Medulla oblongata (tissue), 1 donor: Measurements from ENCODE around the gene ERC1.
"Not testable (repeated sequence)": the region's sequence is repeated elsewhere in the genome, so short reads cannot be mapped to it uniquely, and the experiment has no call there.

Experiments
- DNase-seq: peaks from one replicate; pipeline ENCODE4 v3.0.0-alpha.2; 2015; ENCODE audit errors: extremely low spot score

The ERC1 gene

DNA sequence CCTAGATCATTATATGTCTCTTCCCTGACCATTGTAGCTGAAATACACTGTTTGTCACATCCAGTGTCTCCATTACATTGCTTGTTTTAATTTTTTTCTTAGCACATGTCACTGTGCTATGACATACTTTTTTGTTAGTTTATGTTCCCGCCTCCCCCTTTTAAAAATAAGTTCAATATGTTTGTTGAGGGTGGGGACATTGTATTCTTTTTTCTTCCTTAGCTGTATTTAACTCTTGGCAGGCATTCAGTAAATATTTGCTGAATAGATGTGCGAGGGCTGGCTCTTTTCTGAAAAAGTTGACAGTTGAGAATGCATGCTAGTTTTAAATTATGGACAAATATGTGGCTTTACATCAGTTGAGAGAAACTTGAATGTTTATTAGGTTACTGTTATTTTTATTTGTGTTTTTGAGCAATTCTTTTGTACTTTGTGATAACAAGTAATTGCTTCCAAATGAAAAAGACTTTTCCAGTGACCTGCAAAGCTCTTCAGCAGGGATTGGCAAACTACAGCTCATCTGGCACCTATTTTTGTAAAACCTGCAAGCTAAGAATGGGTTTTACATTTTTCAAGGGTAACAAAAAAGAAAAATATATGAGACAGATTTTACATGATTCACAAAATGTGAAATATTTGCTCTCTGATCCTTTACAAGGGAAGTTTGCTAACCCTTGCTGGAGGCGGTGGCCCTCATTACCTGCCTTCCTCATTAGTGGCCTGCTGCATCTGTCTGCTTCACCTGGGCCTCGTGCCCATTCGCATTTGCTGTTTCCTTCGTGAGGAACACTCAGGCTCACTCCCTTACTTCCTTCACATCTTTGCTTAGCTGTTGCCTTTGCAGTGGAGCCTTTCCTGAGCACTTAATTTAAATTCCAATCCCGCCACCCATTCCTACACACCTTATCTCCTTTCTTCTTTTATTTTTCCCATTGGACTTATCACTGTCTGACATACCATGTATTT, 229.4 kb downstream of the ERC1 start:
- DNase-seq: no peak

DNA sequence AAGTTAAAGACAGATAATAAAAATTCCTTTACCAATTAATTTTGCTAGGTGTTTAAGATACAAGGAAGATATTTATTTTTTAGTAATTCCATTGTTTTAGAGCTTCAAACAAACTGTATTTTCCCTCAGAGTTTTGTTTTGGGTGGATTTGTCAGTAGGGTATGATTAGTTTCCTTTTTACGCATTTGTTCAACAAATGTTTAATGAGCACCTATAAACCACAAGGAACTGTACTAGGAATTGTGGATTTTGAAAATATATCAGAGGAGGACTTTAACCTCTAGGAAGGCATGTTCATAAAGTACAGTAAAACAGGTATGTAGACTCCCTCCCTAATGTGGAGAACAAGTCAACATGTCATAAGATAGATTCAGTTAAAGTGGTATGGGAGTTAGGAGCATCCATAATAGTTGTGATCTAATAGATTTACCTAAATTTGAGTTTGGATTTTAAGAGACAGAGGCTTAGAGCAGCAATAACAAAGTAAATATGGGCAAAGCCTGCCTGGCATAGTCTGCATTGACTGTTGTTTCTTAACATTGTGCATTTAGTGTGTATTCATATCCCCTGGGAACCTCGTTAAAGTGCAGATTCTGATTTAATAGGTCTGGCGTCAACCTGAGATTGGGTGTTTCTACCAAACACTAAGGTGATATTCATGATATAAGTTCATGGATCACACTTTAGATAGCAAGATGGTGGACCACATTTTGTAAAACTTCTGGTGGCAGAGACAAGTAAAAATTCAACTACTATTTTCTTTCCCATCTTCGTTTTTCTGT, 232.0 kb downstream of the ERC1 start:
- no peak for DNase-seq

DNA sequence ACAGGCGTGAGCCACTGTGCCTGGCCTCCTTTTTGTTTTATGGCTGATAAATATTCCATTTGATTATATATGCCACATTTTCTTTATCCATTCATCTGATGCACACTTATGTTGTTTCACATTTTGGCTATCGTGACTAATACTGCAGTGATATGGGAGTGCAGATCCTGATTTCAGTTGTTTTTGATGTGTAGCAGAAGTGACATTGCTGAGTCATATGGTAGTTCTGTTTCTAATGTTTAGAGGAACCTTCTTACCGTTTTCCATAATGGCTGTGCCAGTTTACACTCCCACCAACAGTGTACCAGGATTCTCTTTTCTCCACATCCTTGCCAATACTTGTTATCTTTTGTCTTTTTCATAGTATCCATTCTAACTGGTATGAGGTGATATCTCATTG, 235.9 kb downstream of the ERC1 start:
- no peak for DNase-seq

DNA sequence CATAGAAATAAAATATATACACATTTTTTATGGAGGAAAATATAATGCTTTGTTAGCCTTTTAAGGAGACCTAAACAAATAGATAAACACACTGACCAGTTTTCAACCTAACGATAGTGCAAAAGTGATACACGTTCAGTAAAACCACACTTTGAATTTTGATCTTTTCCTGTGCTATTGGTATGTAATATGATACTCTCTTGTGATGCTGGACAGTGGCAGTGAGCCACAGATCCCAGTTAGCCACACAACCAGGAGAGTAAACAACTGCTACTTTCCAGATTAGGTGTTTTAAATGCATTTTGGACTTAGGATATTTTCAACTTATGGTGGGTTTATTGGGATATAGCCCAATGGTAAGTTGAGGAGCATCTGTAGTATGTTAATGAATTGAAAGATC, 243.1 kb downstream of the ERC1 start:
- no peak for DNase-seq

DNA sequence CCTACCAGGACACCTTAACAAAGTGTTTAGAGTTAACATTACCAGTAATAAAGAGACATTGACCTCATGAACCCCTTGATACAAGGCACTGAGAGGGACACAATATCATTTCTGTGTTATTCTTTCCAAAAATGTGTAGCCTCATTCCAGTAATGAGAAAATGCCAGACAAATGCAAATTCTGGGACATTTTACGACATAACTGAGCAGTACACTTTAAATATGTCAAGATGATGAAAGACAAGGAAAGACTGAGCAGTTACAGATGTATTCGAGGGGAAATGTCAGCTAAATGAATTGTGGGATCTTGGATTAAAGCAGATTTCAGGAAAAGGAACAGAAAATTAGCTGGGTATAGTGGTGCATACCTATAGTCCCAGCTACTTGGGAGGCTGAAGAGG, 255.6 kb downstream of the ERC1 start:
- no peak for DNase-seq

DNA sequence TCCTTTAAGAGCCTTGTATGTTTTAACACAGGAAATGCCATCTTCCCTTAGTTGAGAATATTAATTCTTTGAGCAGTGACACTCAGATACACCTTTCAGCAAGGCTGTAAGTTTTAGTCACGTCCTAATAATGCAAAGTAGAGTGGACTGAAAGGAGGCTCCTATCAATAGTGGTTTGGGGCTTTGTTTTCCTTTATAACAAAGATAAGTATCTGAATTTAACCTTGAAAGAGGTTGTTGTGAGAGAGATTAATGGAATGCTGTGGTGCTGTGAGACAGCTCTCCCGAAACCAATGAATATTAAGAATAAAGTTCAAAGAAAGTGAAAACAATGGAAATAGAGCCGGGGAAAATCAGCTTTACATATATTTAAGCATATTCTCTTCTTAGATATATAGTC, 259.6 kb downstream of the ERC1 start:
- no peak for DNase-seq

DNA sequence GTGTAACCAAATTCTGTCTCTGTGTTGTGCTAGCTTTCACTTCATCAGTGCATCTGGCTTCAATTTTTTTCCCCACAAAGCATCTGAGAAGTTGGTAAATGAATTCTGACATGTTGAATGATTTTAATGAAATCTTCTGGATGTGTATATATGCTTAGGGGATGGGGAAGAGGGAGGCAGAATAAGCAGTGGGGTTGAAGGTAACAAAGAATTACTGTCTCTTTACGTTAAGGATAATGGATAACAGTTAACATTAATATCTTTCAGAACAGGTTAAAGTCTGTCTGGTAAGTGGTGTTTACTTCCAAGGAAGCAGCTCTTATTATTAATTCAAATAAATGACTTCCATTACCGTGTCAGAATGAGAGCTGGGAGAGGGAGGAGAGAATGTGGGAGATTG, 261.7 kb downstream of the ERC1 start:
- DNase-seq: no peak

DNA sequence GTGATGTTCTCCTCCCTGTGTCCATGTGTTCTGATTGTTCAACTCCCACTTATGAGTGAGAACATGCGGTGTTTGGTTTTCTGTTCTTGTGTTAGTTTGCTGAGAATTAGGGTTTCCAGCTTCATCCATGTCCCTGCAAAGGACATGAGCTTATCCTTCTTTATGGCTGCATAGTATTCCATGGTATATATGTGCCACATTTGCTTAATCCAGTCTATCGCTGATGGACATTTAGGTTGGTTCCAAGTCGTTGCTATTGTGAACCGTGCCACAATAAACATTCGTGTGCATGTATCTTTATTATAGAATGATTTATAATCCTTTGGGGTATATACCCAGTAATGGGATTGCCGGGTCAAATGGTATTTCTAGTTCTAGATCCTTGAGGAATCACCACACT, 264.1 kb downstream of the ERC1 start:
- DNase-seq: not testable (repeated sequence)

DNA sequence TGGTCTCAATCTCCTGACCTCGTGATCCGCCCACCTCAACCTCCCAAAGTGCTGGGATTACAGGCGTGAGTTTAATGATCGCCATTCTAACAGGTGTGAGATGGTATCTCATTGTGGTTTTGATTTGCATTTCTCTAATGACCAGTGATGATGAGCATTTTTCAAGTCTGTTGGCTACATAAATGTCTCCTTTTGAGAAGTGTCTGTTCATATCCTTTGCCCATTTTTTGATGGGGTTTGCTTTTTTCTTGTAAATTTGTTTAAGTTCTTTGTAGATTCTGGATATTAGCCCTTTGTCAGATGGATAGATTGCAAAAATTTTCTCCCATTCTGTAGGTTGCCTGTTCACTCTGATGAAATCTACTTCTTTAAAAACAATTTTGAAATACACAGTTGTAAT, 264.8 kb downstream of the ERC1 start:
- not testable (repeated sequence) for DNase-seq

DNA sequence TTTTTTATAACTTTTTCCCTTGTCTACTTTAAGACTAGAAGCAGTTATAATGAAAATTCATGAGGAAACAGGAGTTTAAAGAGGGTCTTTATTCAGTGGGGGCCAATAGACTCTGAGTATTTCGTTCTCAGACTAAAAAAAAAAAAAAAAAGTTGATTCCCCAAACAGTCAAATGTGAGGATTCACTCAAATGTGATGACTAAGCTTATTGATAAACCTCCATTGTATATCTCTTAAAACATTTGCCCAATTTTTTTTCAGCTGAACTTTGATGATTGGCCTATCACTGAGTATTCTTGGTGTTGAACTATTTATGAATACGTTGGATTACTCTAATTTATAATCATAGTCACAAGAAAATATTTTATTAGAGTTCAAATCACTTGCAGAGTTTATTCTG, 265.3 kb downstream of the ERC1 start:
- no peak for DNase-seq

DNA sequence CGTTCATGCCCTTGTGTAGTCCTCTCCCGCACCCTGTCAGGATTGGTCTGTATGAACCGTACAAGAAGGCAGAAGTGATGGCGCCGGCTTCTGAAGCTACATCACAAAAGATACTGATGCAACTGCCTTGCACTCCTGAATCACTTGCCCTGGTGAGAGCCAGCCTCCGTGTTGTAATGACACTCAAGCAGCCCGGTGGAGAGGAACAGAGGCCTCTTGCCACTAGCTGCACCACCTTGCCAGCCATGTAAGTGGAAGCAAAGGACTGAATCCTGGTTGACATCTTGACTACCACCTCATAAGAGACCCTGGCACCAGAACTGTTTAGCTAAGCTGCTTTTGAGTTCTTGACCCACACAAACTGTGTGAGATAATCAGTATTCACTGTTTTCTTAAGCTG, 266.0 kb downstream of the ERC1 start:
- DNase-seq: no peak

DNA sequence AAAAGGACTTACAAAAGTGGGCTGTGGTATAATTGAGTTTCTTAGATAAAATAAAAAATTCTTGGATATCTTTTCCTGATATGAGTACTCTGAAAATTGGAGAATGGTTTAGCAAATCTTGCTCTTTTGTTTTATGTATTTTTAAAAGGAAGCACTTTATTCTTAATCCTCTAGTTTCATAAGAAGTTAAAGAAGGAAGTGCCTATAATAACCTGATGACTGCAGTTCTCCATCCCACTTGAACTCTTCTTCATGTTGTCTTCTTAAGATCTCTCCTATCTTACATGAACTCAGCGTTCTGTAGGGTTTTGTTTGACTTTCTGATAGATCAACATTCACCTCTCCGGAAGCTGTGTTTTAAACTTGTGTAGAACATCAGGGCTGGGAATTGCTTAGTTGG, 271.0 kb downstream of the ERC1 start:
- no peak for DNase-seq

DNA sequence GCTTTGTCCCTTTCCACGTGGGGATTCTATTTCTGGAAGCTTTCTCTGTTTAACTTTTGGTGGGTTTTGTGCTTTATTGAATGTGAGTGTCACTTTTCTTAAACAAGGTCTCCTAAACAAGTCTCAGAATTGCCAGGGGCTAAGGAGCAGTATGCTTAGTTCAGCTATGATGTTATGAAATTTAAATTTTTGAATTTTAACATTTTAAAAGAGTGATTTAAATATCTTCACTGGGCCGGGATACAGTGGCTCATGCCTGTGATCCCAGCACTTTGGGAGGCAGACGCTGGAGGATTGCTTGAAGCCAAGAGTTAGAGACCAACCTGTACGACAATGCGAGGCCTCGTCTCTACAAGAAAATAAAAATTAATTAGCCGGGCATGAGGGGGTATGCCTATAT, 276.2 kb downstream of the ERC1 start:
- no peak for DNase-seq

DNA sequence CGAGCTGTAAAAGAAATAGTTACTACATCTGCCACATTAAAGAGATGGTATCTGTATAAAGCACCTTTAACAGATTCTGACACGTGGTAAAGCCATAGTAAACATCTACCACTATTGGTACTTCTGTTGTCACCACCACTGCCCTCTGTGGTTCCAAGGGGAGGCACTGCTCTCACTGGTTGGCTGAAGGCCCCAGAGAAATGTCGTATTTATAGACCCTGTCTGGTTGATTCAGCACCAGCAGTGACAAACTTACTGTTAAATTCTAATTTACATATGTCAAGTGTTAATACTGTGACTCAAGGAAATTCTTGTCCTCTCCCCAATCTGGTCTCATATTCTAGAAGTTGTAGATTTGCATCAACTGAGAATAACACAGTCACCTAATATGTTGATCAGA, 281.1 kb downstream of the ERC1 start:
- no peak for DNase-seq

DNA sequence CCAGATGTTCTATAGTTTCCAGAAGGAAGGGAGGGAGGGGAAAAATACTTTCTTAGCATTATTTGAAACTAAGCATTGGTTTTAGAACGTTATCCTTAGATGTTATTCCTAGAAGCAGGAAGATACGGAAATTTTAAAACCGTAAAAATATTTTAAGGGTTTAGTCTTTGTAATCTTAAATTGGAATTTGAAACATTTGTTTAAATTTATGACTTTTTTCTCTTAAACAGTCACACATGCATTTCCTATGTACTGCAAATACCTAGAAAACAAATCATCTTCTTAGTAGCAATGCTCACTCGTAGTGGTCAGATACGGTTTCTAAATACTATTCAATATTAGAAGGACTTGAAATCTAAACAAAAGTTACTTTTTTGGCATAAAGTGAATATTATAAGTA, 282.0 kb downstream of the ERC1 start:
- DNase-seq: no peak

DNA sequence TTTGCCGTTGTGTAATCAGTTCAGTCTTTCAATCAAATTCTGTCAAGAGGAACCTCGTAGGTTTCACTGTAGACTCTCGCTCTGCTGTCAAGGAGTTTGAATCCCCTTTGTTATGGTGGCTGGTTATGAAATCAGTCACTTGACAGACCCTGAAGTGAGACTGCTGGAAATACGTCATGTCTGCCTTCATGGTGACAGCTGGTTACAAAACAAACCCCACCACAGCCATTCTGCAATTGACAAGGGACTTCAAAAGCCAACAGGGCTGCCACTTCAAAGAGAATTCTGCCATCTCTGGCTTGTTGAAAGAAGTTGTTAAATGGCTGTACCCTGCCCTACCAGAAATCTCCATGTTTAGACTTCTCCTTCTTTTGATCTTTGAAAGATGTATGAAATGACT, 286.9 kb downstream of the ERC1 start:
- peak; percentile 37 for DNase-seq

DNA sequence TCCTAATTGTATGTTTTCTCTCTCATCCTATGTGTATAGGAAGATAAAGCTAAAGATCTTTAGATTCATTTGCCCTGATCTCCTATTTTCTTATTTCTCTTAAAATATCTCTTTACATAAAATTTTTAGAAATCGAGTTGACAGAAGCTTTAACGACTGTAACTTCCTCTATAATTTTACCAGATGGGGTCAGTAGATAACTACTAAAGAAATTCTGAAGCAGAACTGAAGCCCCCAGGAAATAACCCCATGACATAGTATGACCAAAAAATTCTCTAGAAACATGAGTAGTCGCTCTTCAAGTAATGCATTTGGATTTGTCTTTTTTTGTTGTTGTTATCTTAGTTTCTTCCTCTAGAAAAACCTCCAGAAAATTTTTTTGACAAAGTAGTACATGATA, 288.0 kb downstream of the ERC1 start:
- DNase-seq: no peak

DNA sequence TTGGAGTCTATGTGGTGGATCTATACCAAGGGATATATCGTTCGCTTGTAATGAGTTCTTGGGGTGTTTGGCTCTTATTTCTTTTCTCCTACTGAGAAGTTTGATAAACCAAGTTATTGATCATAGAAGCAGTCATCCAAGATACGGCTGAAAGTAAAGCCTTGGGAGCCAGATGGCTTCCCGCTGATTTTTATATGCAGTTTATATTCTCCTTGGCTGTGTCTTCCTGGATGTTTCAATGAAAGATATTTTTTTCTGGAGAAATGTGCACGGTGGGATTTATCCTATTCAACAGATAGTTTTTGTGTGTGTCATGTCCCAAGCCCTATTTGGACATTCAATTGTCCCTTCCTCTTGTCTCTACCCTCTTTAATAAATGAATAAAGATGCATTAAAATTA, 289.0 kb downstream of the ERC1 start:
- no peak for DNase-seq

DNA sequence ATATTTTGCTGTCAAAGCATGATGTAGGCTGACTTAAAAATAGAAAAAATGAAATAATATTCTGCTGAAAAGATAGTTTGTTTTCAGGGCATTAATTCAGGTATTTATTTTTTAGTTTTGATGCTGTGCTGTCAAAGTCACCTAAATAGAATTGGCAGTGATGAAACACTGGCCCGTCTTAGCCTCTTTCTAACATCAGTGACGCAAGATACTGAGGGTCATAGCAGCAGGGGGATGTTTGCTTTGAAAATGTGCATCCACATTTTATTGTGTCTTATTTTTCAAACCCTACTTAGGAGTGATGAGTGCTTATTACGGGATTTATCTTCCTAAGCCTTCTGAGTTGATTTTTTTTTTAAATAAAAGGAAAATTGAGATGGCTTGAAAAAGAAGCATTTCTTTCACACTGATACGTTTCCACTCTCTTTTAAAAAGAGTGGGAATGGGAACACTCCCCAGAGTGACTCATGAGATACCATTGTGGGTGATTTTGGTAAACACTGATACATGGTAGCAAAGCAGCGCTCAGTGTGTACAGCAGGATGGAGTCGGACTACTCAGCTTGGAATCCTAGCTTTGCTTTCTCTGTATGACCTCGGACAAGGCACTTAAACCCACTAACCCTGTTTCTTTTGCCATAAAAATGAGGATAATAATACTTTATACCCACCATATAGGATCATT, 290.8 kb downstream of the ERC1 start:
- no peak for DNase-seq

DNA sequence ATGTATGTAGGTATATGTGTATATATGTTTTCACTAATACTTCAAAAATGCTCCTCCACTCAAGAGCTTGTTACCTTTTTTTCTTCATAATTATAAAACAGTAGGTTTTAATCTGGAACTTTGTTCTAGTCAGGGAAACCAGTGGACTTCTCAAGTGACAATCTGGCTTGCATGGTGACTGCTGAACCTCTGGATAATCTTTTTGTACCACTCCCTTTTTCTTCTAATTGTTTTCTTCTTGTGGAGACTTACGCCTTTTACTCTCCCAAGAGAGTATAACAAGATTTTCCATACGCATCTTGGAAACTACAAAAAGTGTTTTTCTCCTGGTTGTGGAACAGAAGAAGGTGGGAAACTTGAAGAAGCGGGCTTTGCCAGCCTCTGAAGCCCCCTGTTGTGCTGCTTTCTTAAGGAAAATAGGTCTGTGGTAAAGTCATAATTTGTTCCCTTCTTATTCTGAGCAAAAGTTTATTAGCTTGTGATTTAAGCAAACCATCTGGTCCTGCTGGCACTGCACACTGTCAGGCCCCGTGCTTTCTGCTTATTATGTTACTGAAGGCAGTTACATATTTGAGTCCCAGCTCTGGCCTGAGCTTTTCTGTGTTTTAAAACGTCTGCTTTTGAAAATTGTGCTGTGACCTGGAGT, 291.8 kb downstream of the ERC1 start:
- no peak for DNase-seq

DNA sequence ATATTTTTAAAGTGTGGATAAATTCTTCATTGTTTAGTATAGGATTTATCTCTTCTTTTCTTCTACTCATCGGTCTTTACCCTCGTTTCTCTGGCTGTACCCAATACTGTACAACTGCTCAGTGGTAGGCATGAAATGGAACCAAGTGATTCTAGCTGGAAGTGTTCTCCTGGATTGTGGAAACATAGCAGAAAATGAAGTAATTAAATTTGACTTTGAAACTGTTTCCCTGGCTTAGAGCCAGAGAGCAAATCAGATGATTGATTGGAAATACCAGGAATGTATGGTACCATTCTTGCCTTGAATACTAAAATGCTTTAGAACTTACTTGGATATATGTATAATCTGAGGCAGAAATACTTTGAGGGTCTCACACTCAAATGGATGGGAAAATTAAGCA, 292.3 kb downstream of the ERC1 start:
- no peak for DNase-seq

DNA sequence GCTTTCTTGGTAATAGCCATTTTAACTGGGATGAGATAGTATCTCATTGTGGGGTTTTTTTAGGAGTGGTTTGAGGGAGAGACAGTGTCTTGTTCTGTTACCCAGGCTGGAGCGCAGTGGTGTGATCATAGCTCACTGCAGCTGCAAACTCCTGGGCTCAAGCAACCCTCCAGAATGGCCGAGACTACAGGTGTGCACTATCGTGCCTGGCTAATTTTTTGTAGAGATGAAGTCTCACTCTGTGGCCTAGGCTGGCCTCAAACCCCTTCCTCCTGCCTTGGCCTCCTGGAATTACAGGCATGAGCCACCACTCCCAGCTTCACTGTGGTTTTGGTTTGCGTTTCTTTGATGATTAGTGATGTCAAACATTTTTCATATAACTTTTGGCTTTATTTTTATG, 293.6 kb downstream of the ERC1 start:
- DNase-seq: no peak
